GM19035 (cell line): Measurements from ENCODE around the gene CAND2.
"Not testable (repeated sequence)": the region's sequence is repeated elsewhere in the genome, so short reads cannot be mapped to it uniquely, and the experiment has no call there.

Experiments used
- ATAC-seq: cut with Tn5 transposase; IDR thresholded peaks from one replicate; pipeline ENCODE4 v1.9.1; 2021; ENCODE audit not compliant: unreplicated experiment

Gene CAND2

DNA sequence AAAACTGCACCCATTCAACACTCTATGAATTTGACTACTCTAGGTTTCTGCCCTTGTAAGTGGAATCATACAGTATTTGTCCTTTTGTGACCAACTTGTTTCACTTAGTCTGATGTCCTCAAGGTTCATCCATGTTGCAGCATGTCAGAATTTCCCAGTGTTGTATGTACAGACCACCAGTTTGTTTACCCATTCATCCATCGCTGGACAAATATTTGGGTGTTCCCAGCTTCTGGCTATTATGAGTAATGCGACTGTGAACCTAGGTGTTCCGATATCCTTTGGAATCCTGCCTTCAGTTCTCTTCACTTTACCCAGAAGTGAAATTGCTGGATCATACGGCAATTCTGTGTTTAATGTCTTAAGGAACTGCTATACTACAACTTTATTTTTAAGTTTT is 32.3 kb downstream of the CAND2 start:
- no peak for ATAC-seq

DNA sequence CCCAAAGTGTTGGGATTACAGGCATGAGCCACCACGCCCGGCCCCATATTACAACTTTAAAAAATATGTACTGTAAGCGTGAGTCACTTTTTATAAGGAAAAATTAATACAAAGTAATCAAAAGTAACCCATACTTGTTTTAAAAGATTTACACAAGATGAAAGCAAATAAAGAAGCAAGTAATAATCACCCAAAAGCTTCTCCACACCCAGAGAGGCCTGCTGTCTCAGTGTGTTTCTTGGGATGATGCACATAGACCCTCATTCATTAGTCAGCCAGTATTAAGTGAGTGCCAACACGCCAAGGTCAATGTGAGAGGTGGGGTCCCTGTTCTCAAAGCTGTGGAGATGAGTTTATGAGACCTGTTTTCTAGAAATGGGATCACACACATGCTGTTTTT is 32.9 kb downstream of the CAND2 start:
- no peak for ATAC-seq

- ATAC-seq: no peak
Observed at GRCh38 chr3:12829886-12830784, 33.7 kb downstream of the CAND2 start.

DNA sequence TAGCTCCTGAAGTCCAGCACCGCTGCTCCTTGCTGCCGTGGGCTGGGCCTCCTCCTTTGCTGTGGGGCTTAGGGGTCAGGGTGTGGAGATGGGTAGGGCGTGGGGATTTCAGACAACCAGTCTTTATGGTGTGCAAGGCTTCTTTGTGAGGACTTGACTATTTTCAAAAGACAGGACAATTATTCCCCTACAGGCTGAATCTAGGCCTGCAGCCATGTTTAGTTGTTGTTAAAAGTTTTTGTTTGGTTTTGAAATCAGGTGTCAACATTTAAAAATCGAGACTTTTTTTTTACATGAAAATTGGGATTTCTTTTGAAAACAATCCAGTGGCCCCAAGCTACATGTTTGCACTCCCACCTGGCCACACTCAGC is 34.3 kb downstream of the CAND2 start:
- ATAC-seq: no peak

- no peak for ATAC-seq
Observed at GRCh38 chr3:12831301-12831866, 34.9 kb downstream of the CAND2 start.

- ATAC-seq: no peak
Observed at GRCh38 chr3:12832350-12833221, 36.1 kb downstream of the CAND2 start.

GRCh38 chr3:12833222-12834161 is 37.0 kb downstream of the CAND2 start:
- ATAC-seq: no peak

GRCh38 chr3:12835052-12835665 is 38.7 kb downstream of the CAND2 start:
- ATAC-seq: no peak

- no peak for ATAC-seq
Observed at GRCh38 chr3:12837295-12837986, 41.0 kb downstream of the CAND2 start.

DNA sequence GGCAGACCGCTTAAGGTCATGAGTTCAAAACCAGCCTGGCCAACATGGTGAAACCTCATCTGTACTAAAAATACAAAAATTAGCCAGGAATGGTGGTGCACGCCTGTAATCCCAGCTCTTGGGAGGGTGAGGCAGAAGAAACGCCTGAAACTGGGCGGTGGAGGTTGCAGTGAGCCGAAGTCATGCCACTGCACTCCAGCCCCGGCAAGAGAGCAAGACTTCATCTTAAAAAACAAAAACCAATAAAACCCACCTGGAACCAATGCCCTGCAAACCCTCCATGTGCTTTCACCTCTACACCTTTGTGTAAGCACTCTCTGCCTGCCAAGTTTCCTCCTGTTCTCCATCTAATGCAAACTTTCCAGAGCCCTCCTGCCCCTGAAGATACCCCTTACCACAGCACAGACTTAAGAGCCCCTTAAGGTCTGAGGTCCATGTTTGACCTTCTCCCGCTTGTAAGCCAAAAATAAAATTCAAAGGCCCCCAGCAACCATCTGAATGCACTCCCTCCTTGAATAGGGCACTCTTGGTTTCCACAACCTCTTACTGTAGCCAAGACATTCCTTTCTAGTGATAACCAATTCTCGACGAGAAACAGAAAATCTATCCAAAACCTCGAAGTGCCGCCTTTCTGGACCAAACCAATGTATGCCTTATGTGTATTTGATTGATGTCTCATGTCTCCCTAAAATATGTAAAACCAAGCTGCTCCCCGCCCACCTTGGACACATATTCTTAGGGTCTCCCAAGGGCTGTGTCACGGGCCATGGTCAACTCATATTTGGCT is 41.9 kb downstream of the CAND2 start:
- no peak for ATAC-seq

DNA sequence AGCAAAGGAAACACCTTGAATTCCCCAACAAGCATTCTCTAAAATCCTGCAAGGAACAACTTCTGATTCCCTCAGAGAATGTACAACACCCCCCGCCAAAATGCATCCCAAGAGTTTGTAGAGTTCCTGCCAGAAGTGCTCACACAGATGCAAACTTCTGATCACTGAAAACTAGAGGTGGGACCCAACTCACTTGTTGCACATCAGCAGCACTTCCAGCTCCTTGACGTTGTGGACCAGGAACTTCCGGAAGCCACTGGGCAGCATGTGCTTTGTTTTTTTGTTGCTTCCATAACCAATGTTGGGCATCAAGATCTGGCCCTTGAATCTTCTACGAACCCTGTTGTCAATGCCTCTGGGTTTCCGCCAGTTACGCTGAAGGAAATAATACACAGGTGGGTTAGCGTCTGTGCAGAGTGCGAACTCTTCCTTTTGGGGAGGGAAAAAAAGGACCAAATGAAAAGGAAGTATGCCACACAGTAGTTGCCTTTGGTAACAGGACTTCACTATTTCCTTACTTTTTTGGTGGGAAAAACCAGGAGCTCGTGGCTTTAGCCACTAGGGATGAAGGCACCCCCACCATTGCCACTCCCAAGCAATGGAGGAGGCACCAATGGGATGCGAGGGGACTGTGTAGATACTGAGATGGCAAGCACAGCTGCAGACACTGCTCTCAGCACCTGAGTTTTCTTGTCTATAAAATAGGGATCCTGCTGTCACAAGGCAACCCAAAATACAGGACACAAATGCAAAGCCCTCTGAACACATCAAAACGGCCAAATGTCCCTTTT is 42.9 kb downstream of the CAND2 start:
- no peak for ATAC-seq

DNA sequence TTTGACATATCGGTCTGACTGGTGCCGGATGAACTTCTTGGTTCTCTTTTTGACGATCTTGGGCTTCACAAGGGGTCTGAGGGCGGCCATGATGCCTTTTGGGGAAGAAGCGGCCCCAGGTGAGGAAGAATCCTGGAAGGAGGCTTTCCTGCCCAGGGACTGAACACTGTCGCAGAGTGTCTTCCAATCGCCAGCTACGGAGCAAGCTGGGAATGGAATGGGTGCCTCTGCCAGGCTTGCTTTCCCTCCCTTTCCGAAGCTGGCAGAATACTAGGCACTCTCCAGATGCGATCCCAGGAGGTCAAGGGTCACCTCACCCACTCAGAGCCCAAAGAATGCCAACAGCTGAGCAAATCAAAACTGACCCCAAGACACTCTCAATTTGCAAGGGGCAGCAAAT is 43.7 kb downstream of the CAND2 start:
- not testable (repeated sequence) for ATAC-seq

DNA sequence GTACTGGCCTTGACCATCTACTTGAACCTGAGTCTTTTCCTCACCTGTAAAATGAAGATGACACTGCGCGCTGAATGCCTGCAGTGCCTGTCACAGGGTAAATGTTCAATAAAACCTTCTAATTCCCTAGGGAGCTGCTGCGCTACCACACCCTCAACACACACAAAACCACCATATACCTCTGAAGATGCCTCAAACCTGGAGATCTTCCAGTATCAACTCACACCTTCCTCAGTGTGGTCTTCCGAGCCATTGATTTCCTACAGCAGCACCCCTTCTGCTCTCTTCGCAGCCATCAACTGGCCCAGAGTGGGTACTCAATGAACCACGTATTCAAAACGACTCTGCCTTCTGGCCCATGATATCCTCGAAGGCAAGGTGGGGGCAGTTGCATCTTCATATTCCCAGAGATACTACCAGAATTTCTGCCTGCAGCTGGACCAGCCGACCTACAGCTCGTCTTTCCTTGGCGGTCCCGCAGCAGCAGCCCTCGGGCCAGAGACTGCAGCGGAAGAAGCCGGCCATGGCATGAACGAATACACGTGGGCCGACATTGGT is 44.2 kb downstream of the CAND2 start:
- ATAC-seq: peak; percentile 32

DNA sequence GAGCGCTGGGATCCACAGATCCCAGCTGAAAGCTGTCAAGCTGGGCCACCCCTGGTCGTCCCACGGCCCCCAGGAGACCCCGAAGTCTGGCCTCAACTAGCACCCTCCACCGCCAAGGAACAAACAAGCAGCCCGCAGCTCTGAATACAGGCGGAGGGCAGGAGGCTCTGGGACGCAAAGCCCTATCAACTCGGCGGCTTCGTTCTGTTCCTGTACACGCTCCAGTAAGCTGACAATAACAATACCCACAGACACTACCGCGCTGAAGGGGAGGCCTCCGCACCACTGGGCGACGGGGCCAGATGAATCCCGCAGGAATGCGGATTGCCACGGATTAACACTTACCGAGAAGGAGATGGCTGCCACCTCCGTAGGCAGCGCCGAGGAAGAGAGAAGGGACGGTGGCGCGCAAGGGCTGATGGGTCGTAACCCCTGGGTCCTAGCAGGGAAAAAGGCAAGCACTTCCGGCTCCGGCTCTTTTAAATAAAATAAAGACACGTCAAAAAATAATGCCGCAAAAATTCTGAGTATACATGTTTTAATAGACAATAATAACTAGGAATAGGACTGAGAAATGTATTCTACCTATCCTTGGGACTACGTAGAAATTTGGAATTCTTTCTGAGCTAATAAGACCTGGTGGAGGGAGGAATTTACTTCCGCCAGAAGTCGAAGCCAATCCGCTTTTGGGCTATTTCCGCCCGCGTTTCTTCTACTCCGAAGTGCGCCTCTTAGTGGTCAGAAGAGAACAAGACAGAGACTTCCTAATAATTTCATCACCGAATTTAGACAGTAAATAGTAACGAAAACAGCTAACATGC is 44.9 kb downstream of the CAND2 start, which contains the start of gene RPL32:
RPL32 (minus strand) TSS at position 417 of the 821 bp plus-strand sequence. CDS start 1,328 bp downstream, outside the sequence.
- peak; percentile 88 for ATAC-seq

GRCh38 chr3:12841970-12842328 is 45.5 kb downstream of the CAND2 start:
- ATAC-seq: peak; percentile 3

GRCh38 chr3:12842469-12842868 is 46.0 kb downstream of the CAND2 start:
- ATAC-seq: no peak

DNA sequence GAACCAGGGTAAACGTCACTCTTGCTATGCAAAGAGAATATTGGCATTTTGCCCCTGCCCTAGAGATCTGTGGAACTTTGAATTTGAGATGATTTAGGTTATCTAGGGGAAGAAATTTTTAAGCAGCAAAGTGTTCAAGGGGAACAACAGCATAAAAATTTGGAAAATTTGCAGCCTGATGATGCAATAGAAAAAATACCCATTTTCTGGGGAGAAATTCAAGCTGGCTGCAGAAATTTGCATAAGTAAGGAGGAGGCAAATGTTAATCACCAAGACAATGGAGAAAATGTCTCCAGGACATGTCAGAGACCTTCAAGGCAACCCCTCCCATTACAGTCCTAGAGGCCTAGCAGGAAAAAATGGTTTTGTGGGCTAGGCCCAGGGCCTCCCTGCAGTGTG is 49.3 kb downstream of the CAND2 start:
- no peak for ATAC-seq
